OCI-LY7 (cell line): ENCODE data around the gene SDF4. TPM values are rescaled to one million over a fixed set of nuclear protein-coding genes. Genes with fewer than 3 reads are reported as not detected.

Experiments used
- BruUV-seq: library from RNA; stranded (reverse); fragments of 400-500 nt; replicated peaks from 2 replicates; lab custom pipeline; 2021; lab: Mats Ljungman, UMichigan
- CTCF ChIA-PET: fragments of 300-600 bp; sonication (Branson Sonifier 250); formaldehyde crosslinking; loops from one replicate; lab custom pipeline; 2022; ENCODE audit warnings: antibody characterized with exemption; ENCODE audit not compliant: unreplicated experiment; lab: Charles Lee
- POLR2A ChIA-PET: fragments of 300-600 bp; sonication (Branson Sonifier 250); formaldehyde crosslinking; loops from one replicate; lab custom pipeline; 2022; ENCODE audit warnings: antibody characterized with exemption; lab: Charles Lee
- DNase-seq: peaks from one replicate; pipeline ENCODE4 v3.0.0-alpha.2; 2015; ENCODE audit warnings: low spot score
- H2AFZ ChIP-seq: fragments of 200-600 bp; sonication (generic), shearing (Covaris generic); 2 replicates; pipeline ENCODE4 v1.6.1; 2014; ENCODE audit warnings: mild to moderate bottlenecking, antibody characterized with exemption, low read length, moderate library complexity
- H3K27ac ChIP-seq: fragments of 200-600 bp; sonication (generic); 2 replicates; pipeline ENCODE4 v1.5.1; 2014; ENCODE audit warnings: mixed run types, low read depth, mild to moderate bottlenecking, moderate library complexity, low read length, inconsistent platforms; ENCODE audit not compliant: poor library complexity, severe bottlenecking
- H3K36me3 ChIP-seq: fragments of 200-600 bp; sonication (generic); 2 replicates; pipeline ENCODE4 v1.6.1; 2014; ENCODE audit warnings: mild to moderate bottlenecking, antibody characterized with exemption, low read length, moderate library complexity, mixed read lengths; ENCODE audit not compliant: insufficient read depth
- H3K4me1 ChIP-seq: fragments of 200-600 bp; sonication (generic); 2 replicates; pipeline ENCODE4 v1.5.1; 2014; ENCODE audit warnings: mild to moderate bottlenecking, low read length; ENCODE audit not compliant: insufficient read depth, poor library complexity, severe bottlenecking
- H3K4me2 ChIP-seq: fragments of 200-600 bp; sonication (generic); 2 replicates; pipeline ENCODE4 v1.6.1; 2014; ENCODE audit warnings: mild to moderate bottlenecking, low read length
- H3K4me3 ChIP-seq: fragments of 200-600 bp; sonication (generic); 2 replicates; pipeline ENCODE4 v1.5.1; 2014; ENCODE audit warnings: mild to moderate bottlenecking, low read depth, low read length; ENCODE audit not compliant: poor library complexity, severe bottlenecking
- H3K79me2 ChIP-seq: fragments of 200-600 bp; sonication (generic); 2 replicates; pipeline ENCODE4 v1.6.1; 2016; ENCODE audit warnings: low read depth, mild to moderate bottlenecking, low read length, moderate library complexity, mixed read lengths; ENCODE audit not compliant: insufficient read depth
- H3K9me2 ChIP-seq: fragments of 200-600 bp; sonication (generic); 2 replicates; pipeline ENCODE4 v1.6.1; 2016; ENCODE audit warnings: mild to moderate bottlenecking, low read length, mixed read lengths; ENCODE audit not compliant: insufficient read depth
- H3K9me3 ChIP-seq: fragments of 200-600 bp; sonication (generic); 2 replicates; pipeline ENCODE4 v1.6.1; 2014; ENCODE audit warnings: mild to moderate bottlenecking, mixed run types, low read length, mixed read lengths
- H4K20me1 ChIP-seq: fragments of 200-600 bp; sonication (generic); 2 replicates; pipeline ENCODE4 v1.6.1; 2014; ENCODE audit warnings: mild to moderate bottlenecking, antibody characterized with exemption, low read length, moderate library complexity, mixed read lengths; ENCODE audit not compliant: insufficient read depth
- EZH2phosphoT487 ChIP-seq: fragments of 200-600 bp; sonication (generic); IDR thresholded peaks from 2 replicates; pipeline ENCODE4 v1.6.1; 2018; ENCODE audit warnings: low read depth, borderline replicate concordance, mild to moderate bottlenecking, mixed run types, antibody characterized with exemption, low read length, moderate library complexity, mixed read lengths
- intact Hi-C: fragments of 100-400 bp; cut with micrococcal nuclease; formaldehyde crosslinking; loops from one replicate; pipeline ENCODE4 v1.10.0; 2022; ENCODE audit not compliant: unreplicated experiment
- total RNA-seq, 2 experiments: library from RNA; depleted of rRNA in 1 of 2; stranded (reverse); fragments of >200 nt in 1 of 2; shearing (Covaris generic) in 1 of 2; gene quantifications; 2 replicates each; pipeline ENCODE4 v1.2.3, GENCODE V29; 2014 to 2022
- TF ChIP-seq, protein P1 (sequence below): fragments of 200-600 bp; sonication (generic); conservative IDR thresholded peaks from 2 replicates; pipeline ENCODE4 v1.5.1; 2014; ENCODE audit warnings: mild to moderate bottlenecking, antibody characterized with exemption, low read length, moderate library complexity, mixed read lengths

SDF4 gene
- total RNA-seq, 2 experiments from 2014 or later = 47.7 to 85.7 TPM

DNA sequence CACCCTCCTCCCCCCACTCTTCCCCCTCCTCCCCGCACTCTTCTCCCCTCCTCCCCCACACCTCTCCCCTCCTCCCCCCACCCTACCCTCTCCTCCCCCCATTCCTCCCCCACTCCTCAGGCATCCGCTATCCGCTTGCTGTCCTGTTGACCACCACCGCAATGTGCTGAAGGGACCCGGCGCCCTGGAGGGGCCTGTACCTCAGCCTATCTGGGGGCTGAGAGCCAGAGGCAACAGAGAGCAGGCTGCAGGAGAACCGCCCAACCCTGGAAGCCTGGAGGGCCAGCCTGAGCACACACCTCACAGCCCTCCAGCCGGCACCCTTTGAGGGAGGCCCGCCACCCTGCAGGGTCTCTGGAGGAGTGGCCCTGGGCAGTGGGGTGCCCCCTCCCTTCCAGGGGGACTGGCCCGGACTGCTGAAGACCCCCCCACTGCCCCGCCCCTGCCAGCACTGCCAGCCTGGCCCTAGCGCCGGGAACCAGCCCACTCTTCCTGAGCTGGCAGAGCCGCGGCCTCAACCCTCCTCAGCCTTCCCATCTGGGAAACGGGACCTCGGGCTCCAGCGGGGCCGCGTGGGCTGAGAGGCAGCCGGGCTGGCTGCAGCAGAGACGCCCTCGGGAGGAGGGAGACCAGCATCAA lies 13.5 kb upstream of the SDF4 start:
- no peak overlapping the region for H3K4me3 ChIP-seq
- peaks cover under 1% of the 10 kb centered on the region for H3K4me1 ChIP-seq
- H3K79me2 ChIP-seq = no peaks in the 10 kb centered on the region
- ChIA-PET CTCF (no interaction called here), POLR2A (no interaction called here)
- DNase-seq = no peak
- H2AFZ ChIP-seq = no peak overlapping the region
- no peak overlapping the region for H3K4me2 ChIP-seq
- no peaks in the 10 kb centered on the region for H3K36me3 ChIP-seq
- BruUV-seq = no TSS peak
- no peaks in the 10 kb centered on the region for H3K9me3 ChIP-seq
- no peaks in the 10 kb centered on the region for H3K9me2 ChIP-seq
- TF ChIP-seq, protein P1, sequence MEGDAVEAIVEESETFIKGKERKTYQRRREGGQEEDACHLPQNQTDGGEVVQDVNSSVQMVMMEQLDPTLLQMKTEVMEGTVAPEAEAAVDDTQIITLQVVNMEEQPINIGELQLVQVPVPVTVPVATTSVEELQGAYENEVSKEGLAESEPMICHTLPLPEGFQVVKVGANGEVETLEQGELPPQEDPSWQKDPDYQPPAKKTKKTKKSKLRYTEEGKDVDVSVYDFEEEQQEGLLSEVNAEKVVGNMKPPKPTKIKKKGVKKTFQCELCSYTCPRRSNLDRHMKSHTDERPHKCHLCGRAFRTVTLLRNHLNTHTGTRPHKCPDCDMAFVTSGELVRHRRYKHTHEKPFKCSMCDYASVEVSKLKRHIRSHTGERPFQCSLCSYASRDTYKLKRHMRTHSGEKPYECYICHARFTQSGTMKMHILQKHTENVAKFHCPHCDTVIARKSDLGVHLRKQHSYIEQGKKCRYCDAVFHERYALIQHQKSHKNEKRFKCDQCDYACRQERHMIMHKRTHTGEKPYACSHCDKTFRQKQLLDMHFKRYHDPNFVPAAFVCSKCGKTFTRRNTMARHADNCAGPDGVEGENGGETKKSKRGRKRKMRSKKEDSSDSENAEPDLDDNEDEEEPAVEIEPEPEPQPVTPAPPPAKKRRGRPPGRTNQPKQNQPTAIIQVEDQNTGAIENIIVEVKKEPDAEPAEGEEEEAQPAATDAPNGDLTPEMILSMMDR = no peak
- no peak for TF ChIP-seq EZH2phosphoT487
- intact Hi-C loops = no loop called here
- no peak overlapping the region for H3K27ac ChIP-seq
- H4K20me1 ChIP-seq = no peaks in the 10 kb centered on the region

DNA sequence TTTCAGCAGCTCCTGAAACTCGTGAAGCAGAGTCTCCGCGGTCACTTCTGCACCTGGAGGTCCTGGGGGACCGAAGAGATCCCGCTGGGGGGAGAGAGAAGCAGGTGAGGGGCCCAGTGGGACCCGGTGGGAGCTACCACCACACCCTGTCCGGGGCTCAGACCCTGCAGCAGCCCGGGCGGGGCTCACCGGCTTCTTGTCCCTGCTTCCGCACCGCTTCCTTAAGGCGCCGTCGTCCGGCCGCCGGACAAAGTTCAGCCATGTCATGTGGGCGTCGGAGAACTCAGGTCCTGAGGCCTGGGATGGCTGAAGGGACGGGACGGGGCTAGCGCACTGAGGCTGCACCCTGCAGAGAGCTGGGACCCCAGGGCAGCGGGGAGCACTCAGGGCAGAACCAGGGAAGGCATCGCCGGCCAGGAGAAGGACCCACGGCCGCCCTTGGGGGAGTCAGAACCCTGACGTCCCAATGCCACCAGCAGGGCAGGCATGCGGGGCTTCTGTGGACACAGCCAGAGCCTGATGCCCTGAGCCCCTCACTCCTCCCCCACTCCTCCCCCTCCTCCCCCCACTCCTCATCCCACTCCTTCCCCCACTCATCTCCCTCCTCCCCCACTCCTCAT lies 12.5 kb upstream of the SDF4 start:
- intact Hi-C loops = no loop called here
- Histone ChIP-seq H3K79me2 (no peaks in the 10 kb centered on the region), H3K4me3 (no peak overlapping the region), H3K27ac (no peak overlapping the region), H2AFZ (no peak overlapping the region), H4K20me1 (no peaks in the 10 kb centered on the region), H3K4me1 (no peaks in the 10 kb centered on the region), H3K9me3 (no peaks in the 10 kb centered on the region), H3K9me2 (no peaks in the 10 kb centered on the region), H3K4me2 (no peak overlapping the region), H3K36me3 (no peaks in the 10 kb centered on the region)
- POLR2A ChIA-PET = no interaction called here
- CTCF ChIA-PET = no interaction called here
- DNase-seq = no peak
- BruUV-seq = no TSS peak
- TF ChIP-seq, protein P1 = no peak
- no peak for TF ChIP-seq EZH2phosphoT487

DNA sequence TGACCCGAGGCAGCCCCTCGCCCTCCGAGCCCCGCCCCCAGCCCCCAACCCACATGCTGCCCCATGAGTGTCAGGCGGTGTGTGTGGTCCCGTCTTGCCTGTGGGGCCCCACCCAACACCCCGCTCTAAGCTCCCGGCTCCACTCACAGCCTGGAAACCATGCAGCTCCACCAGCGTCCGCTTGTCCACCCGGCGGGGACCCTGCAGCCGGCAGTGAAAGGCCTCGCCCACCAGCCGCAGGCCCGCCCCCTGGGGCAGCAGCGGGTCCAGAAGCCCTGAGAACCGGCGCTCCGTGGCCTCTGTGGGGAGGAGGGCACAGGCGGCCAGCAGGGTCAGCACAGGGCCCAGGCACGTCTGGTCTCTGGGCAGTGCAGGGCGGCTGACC lies 12.0 kb upstream of the SDF4 start:
- DNase-seq = no peak
- no peak overlapping the region for H3K4me2 ChIP-seq
- no peak for TF ChIP-seq EZH2phosphoT487
- TF ChIP-seq, protein P1 = no peak
- CTCF ChIA-PET = no interaction called here
- H3K36me3 ChIP-seq = no peaks in the 10 kb centered on the region
- H2AFZ ChIP-seq = no peak overlapping the region
- POLR2A ChIA-PET = no interaction called here
- no peak overlapping the region for H3K27ac ChIP-seq
- no peaks in the 10 kb centered on the region for H3K79me2 ChIP-seq
- intact Hi-C loops = no loop called here
- H3K4me1 ChIP-seq = no peaks in the 10 kb centered on the region
- H4K20me1 ChIP-seq = no peaks in the 10 kb centered on the region
- no peaks in the 10 kb centered on the region for H3K9me2 ChIP-seq
- no peaks in the 10 kb centered on the region for H3K9me3 ChIP-seq
- no TSS peak for BruUV-seq
- no peak overlapping the region for H3K4me3 ChIP-seq
